Heart left ventricle (tissue), 16 donors: ENCODE measurements around the gene SPTLC3. TPM values are rescaled to one million over a fixed set of nuclear protein-coding genes. Genes with fewer than 3 reads are reported as not detected.

ENCODE experiments used
- ATAC-seq, 4 donors: fragments of 200-7000 bp; cut with Tn5 transposase; one replicate each; pipeline ENCODE4 v1.9.1; 2020 to 2022; ENCODE audit warnings: moderate library complexity in 4 of 4, mild to moderate bottlenecking in 3 of 4, moderate number of reproducible peaks in 1 of 4
- DNase-seq, 5 donors: peaks; one replicate each; pipeline ENCODE4 v3.0.0-alpha.2; 2020
- H3K27ac ChIP-seq, 12 donors: fragments of 200-600 bp; sonication (generic) in 4 of 12; one replicate each; pipeline versions ENCODE4 v1.5.0 to v1.8.0; 2016 to 2022; ENCODE audit warnings: mild to moderate bottlenecking in 2 of 12
- H3K27me3 ChIP-seq, 9 donors: fragments of 200-600 bp; sonication (generic) in 2 of 9; one replicate each; pipeline versions ENCODE4 v1.5.1 to v1.8.0; 2016 to 2022; ENCODE audit warnings: mild to moderate bottlenecking in 3 of 9
- H3K36me3 ChIP-seq, 9 donors: fragments of 200-600 bp; sonication (generic) in 2 of 9; one replicate each; pipeline versions ENCODE4 v1.5.0 to v1.8.0; 2018 to 2022; ENCODE audit warnings: mild to moderate bottlenecking in 2 of 9
- H3K4me1 ChIP-seq, 12 donors: fragments of 200-600 bp; sonication (generic) in 4 of 12; one replicate each; pipeline versions ENCODE4 v1.5.0 to v1.8.0; 2016 to 2022; ENCODE audit warnings: mild to moderate bottlenecking in 3 of 12
- H3K4me3 ChIP-seq, 12 donors: fragments of 200-600 bp; sonication (generic) in 4 of 12; one replicate each; pipeline versions ENCODE4 v1.5.0 to v1.8.0; 2017 to 2022; ENCODE audit warnings: mild to moderate bottlenecking in 9 of 12, moderate library complexity in 4 of 12
- H3K9me3 ChIP-seq, 12 donors: fragments of 200-600 bp; sonication (generic) in 4 of 12; one replicate each; pipeline versions ENCODE4 v1.5.0 to v1.8.0; 2016 to 2022; ENCODE audit warnings: mild to moderate bottlenecking in 1 of 12
- POLR2A ChIP-seq, 2 donors: fragments of 450-650 bp; IDR thresholded peaks; one replicate each; pipeline ENCODE4 v1.6.1; 2017; ENCODE audit warnings: antibody characterized with exemption in 2 of 2, mild to moderate bottlenecking in 2 of 2, moderate library complexity in 2 of 2
- WGBS, 4 donors: extraction: QIAGEN DNeasy Blood & Tissue Kit in 2 of 4; methylation state at CpG; one replicate each; pipeline versions ENCODE4 v1.1.5 to v1.1.7; 2013 to 2018; 5-methylcytosine and 5-hydroxymethylcytosine counted together
- intact Hi-C, 10 donors: fragments of 100-400 bp; cut with DNase I; formaldehyde crosslinking; loops; one replicate each; pipeline versions ENCODE4 v1.11.1 to v1.14.2; 2022
- polyA plus RNA-seq, 2 donors: library from polyadenylated mRNA; stranded (reverse); fragments of 200-250 nt; gene quantifications; one replicate each; pipeline ENCODE4 v1.2.3, GENCODE V29; 2013
- total RNA-seq, 9 donors: library from RNA; depleted of rRNA in 2 of 9; stranded (reverse); fragments of >200 nt in 2 of 9; fragmentation: NEBNext Ultra II Directional in 3 of 9; extraction: Animal tissue kit (Norgen Biotek cat#: 25700) in 3 of 9; gene quantifications; one replicate each; pipeline versions ENCODE4 v1.1.0 to v1.2.4, GENCODE V29; 2016 to 2023
- TF ChIP-seq, protein P1 (sequence below), 12 donors: fragments of 200-600 bp; sonication (generic) in 4 of 12; IDR thresholded peaks; one replicate each; pipeline versions ENCODE4 v1.5.0 to v1.8.0; 2018 to 2022; ENCODE audit warnings: antibody characterized with exemption in 12 of 12, mild to moderate bottlenecking in 5 of 12
- donor health status: ischemic (EF 13 %, LVEDD 7.1; RV severe dilation, severe dysfunction).
- donor health status: healthy with polysubstance abuse.
- donor health status: DM: no; HTN: yes; CAD: no.
- donor health status: DM: no; HTN: no; CAD: no.
- donor health status: ischemic (EF 25% LVEDD 6.9; RV normal size, moderate dysfunction).
- donor health status: ischemic (EF 25% LVEDD 5.7; RV mildly dilated, moderate dysfunction).
- donor health status: healthy.
- donor health status: DM: yes; HTN: yes; CAD: no.
- donor health status: ischemic (EF 35%, LVEDD 5.7; RV mildly dilated, moderate dysfunction).
- donor health status: nonischemic (EF 11% LVEDD 7.7; RV severe dilation, severe dysfunction).
- donor health status: DM: yes; HTN: yes; CAD: no.
- donor health status: PGD.
- donor health status: ischemic (EF 29% LVEDD 5.4; RV normal size, mild dysfunction).
- donor health status: nonischemic (EF 23%, LVEDD 6.1; RV moderate dilation, normal function).

The SPTLC3 gene
- total and polyA plus RNA-seq, 11 donors, result 0.57 to 15.4 (median 6.0) TPM

DNA sequence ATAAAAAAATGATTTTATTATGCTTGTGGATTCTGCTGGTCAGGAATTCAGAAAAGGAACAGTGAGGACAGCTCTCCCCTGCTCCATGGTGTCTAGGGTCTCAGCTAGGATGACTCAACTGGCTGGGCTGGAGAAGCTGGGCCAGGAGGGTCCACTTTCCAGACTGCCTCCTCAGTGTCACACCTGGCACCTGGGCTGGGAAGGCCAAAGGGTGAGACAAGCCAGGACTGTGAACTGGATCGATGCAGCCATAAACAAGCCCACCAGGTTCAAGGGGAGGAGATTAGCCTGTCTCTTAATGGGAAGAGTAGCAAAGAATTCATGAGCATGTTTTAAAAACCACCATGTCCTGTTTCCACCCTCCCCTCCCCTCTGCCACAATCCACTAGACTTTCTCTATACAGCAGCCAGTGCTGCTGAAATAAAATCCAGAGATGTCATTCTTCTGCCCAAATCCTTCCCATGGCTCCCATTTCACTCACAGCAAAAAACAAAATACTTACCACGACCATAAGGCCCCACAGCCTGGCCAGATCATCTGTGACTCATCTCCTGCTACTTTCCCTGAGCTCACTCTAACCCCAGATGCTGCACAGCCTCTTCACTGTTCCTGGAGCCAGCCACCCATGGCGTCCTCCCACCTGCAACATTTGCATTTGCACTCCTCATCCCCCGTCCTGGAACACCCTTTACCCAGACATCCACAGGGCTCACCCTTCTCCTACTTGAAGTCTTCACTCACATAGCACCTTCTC is 13.8 kb downstream of the SPTLC3 start:
- peaks cover 0 to 28% (median 8%) of the 10 kb centered on the region in 12 donors for H3K9me3 ChIP-seq
- intact Hi-C loops, result no loop called here
- peaks cover 0 to 4% (median 0%) of the 10 kb centered on the region in 12 donors for H3K4me1 ChIP-seq
- no peak for TF ChIP-seq POLR2A (IDR thresholded peaks at IDR 0.05)
- TF ChIP-seq, protein P1, sequence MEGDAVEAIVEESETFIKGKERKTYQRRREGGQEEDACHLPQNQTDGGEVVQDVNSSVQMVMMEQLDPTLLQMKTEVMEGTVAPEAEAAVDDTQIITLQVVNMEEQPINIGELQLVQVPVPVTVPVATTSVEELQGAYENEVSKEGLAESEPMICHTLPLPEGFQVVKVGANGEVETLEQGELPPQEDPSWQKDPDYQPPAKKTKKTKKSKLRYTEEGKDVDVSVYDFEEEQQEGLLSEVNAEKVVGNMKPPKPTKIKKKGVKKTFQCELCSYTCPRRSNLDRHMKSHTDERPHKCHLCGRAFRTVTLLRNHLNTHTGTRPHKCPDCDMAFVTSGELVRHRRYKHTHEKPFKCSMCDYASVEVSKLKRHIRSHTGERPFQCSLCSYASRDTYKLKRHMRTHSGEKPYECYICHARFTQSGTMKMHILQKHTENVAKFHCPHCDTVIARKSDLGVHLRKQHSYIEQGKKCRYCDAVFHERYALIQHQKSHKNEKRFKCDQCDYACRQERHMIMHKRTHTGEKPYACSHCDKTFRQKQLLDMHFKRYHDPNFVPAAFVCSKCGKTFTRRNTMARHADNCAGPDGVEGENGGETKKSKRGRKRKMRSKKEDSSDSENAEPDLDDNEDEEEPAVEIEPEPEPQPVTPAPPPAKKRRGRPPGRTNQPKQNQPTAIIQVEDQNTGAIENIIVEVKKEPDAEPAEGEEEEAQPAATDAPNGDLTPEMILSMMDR (IDR thresholded peaks at IDR 0.05), result no peak
- no peak overlapping the region for H3K4me3 ChIP-seq
- ATAC-seq, result peak in 1 of 4 donors; percentile 27
- 45 to 58% (median 55%) methylated on average over 4 of the region's 4 CpGs for WGBS, 4 donors
- DNase-seq, result no peak
- no peaks in the 10 kb centered on the region for H3K36me3 ChIP-seq
- no peak overlapping the region for H3K27ac ChIP-seq
- no peaks in the 10 kb centered on the region for H3K27me3 ChIP-seq

DNA sequence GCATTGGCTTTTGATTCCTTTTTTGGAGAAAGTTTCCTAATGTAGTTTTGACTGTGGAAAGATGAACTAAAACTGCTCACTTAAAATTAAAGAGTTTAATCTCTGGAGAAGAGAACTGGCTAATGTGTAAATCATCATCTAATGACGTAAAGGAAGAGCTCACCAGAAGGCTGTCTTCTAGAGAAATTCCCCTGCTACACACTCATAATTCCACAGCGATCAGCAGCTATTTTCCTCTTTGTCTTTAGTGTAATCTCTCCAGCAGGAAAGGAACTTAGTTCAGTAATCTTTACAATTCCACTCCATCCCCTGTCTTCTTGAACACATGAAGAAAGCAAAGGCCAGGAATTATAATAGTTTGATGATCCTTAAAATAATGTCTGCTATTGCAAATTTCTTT is 15.8 kb downstream of the SPTLC3 start:
- peaks cover 0 to 15% (median 4%) of the 10 kb centered on the region in 12 donors for H3K4me1 ChIP-seq
- H3K27me3 ChIP-seq, result no peaks in the 10 kb centered on the region
- no peak overlapping the region for H3K27ac ChIP-seq
- WGBS, 4 donors, result 52 to 67% (median 65%) methylated on average over 2 of the region's 2 CpGs
- intact Hi-C loops, result no loop called here
- DNase-seq (no peak), ATAC-seq (no peak)
- no peak for TF ChIP-seq POLR2A (IDR thresholded peaks at IDR 0.05)
- TF ChIP-seq, protein P1 (IDR thresholded peaks at IDR 0.05), result no peak
- H3K9me3 ChIP-seq, result peaks cover 0 to 22% (median 8%) of the 10 kb centered on the region in 12 donors
- H3K4me3 ChIP-seq, result no peak overlapping the region
- no peaks in the 10 kb centered on the region for H3K36me3 ChIP-seq

DNA sequence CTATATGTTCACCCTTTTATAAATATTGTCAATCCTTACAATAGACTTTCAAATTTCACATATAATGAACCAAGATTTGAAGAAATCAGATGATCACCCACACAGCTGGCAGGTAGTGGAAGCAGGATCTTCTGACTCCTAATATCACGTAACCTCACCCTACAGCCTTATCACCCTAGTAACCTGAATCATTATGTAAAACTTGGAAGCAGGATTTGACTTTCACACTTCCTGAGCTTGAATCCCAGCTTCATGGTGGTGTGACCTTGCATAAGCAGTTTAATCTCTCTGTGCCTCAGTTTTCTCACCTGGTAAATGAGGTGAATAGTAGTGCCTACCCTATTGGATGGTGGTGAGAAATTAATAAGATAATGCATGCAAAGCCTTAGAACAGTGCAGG is 16.4 kb downstream of the SPTLC3 start:
- no peak for ATAC-seq
- WGBS, 4 donors, result 69 to 91% (median 82%) methylated on average over 1 of the region's 1 CpG
- intact Hi-C loops, result no loop called here

DNA sequence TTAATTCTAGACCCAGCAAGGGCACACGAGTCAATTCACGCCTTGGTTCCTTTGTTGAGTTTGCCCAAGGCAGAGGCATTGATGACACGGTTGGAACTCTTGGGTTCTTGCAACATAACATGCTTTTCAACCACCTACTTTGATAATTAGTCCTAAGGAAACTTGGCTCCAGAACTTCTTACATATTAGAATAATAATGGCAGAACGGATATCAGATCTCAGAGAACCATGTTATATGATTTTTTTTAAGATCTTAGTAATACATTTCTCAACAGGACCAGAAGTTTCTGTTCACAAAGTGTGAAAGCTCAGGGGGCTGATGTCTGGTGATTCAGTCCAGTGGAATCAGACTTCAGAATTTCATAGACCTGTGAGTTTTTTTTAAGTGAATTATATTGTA is 19.2 kb downstream of the SPTLC3 start:
- Histone ChIP-seq H3K9me3 (no peaks in the 10 kb centered on the region), H3K27me3 (no peaks in the 10 kb centered on the region), H3K4me1 (peaks cover 0 to 23% (median 6%) of the 10 kb centered on the region in 12 donors), H3K27ac (no peak overlapping the region), H3K4me3 (no peak overlapping the region), H3K36me3 (no peaks in the 10 kb centered on the region)
- no peak for ATAC-seq
- 64 to 77% (median 73%) methylated on average over 4 of the region's 4 CpGs for WGBS, 4 donors
- intact Hi-C loops, result no loop called here
- TF ChIP-seq, protein P1 (IDR thresholded peaks at IDR 0.05), result no peak
- no peak for TF ChIP-seq POLR2A (IDR thresholded peaks at IDR 0.05)
- DNase-seq, result no peak

More for the DNA sequence above, 16.4 kb downstream of the SPTLC3 start:
- Histone ChIP-seq H3K27me3 (no peaks in the 10 kb centered on the region), H3K36me3 (no peaks in the 10 kb centered on the region), H3K27ac (no peak overlapping the region), H3K9me3 (peaks cover 0 to 22% (median 8%) of the 10 kb centered on the region in 12 donors), H3K4me3 (no peak overlapping the region), H3K4me1 (peaks cover 0 to 21% (median 6%) of the 10 kb centered on the region in 12 donors)
- TF ChIP-seq, protein P1 (IDR thresholded peaks at IDR 0.05), result no peak
- no peak for TF ChIP-seq POLR2A (IDR thresholded peaks at IDR 0.05)
- no peak for DNase-seq
